ENCODE data around the gene SCN3A.

DNA sequence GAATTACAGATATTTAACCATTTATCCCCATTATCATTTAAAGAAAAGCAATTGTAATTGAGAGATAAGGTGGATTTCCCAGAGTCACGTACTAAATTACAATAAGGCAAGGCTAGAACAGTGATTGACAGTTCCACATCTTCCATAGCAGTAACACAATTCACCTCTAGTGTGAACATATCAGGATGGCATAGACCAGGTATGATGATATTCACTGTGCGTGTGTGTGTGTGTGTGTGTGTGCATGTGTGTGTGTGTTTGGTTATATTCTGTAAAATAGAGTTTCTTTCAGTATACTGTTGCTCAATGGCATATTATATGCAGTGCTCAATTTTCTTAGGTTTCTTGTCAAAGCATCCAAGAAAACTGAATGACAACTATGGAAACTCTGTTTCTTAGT, 37.1 kb upstream of the SCN3A start:
- TF ChIP-seq CTCF (optimal IDR thresholded peaks at IDR 0.05 in 1 of 3, IDR thresholded peaks at IDR 0.05 in 1 of 3, conservative IDR thresholded peaks at IDR 0.05 in 1 of 3; ENCODE audit: extremely low read depth in 1 of 3, insufficient read depth in 2 of 3, low read length in 3 of 3) (no peak), EZH2 (IDR thresholded peaks at IDR 0.05; ENCODE audit: low read length) (no peak)
